HG03135 (cell line): ENCODE measurements around the gene B4GALNT3.

ENCODE experiments used
- ATAC-seq: cut with Tn5 transposase; IDR thresholded peaks from one replicate; pipeline ENCODE4 v1.9.1; 2021; ENCODE audit warnings: mild to moderate bottlenecking, moderate library complexity; ENCODE audit not compliant: unreplicated experiment

Gene B4GALNT3

GRCh38 chr12:588024-588322 lies 128.2 kb downstream of the B4GALNT3 start:
- ATAC-seq: no peak

GRCh38 chr12:588646-589045 lies 128.9 kb downstream of the B4GALNT3 start:
- no peak for ATAC-seq

DNA sequence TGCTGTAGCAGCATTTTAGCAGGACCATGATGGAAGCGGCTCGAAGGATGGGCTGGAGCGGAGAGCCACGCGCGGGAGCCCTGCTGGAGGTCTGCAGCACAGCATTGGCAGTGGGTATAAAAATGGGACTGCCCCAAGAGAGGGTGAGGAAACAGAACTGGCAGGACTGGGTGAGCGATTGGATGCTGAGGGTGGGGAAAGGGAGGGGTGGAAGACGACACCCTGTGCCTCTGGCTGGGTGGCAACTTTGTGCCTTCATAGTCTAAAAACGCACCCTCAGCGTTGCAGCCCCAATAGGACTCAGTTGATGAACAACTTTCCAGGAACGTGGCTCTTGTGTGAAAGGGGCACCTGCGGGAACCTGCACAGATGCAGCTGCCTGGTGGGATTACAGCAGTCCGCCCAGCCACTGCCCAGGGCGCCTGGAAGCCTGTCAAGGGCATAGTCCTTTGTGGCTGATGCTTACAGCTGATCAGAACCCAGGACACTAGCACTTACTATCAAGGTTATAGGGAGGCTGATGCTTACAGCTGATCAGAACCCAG lies 130.5 kb downstream of the B4GALNT3 start:
- ATAC-seq: no peak

- no peak for ATAC-seq
Observed at GRCh38 chr12:591167-592023, 131.7 kb downstream of the B4GALNT3 start.

DNA sequence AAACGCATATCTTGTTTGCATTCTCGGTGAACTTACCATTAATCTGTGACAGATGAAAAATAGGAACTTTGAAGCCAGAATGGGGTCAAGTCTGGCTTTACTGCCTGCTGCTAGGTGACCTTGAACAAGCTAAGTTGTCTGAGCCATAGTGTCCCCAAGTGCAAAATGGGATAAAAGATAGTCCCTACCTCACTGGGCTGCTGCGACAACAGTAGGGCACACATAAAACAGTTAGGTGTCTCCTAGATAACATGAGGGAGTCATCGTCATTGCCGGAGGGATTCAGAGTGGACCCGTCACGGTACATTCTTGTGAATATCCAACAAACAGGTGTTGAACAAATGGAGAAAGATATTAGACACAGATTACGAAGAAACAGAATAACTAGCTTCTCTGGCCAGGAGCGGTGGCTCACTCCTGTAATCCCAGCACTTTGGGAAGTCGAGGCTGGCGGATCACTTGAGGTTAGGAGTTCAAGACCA lies 132.3 kb downstream of the B4GALNT3 start:
- ATAC-seq: no peak

GRCh38 chr12:593396-594270 lies 133.9 kb downstream of the B4GALNT3 start:
- ATAC-seq: no peak

DNA sequence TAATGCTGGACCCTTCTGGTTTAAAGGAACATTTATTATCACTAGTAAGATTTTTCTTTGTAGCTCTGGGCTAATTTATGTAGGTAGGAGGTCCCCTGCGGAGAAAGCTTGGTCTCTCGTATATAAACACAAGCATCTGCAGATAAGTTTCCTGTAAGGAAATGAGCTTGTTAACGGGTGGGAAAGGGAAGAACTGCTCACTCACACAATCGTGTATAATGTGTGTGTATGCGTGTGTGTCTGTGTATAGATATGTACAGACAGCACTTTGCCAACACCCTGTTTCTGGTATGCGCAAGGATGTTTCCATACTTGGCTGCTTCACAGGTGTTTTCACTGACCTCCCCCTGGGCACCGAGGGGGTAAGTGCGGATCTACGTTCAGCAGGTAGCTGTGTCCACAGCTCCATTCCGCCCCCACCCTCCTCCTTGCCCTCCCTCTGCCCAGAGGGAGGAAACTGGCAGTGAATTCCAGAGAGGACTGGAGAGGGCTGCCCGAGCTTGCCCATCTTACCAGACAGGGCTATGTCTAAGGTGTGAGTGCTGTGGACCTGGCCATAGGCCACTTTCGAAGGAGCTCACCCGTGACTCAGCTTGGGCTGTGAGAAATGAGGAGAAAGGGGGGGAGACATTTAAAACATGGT lies 138.3 kb downstream of the B4GALNT3 start:
- ATAC-seq: no peak

GRCh38 chr12:599756-600155 lies 140.0 kb downstream of the B4GALNT3 start:
- ATAC-seq: no peak

DNA sequence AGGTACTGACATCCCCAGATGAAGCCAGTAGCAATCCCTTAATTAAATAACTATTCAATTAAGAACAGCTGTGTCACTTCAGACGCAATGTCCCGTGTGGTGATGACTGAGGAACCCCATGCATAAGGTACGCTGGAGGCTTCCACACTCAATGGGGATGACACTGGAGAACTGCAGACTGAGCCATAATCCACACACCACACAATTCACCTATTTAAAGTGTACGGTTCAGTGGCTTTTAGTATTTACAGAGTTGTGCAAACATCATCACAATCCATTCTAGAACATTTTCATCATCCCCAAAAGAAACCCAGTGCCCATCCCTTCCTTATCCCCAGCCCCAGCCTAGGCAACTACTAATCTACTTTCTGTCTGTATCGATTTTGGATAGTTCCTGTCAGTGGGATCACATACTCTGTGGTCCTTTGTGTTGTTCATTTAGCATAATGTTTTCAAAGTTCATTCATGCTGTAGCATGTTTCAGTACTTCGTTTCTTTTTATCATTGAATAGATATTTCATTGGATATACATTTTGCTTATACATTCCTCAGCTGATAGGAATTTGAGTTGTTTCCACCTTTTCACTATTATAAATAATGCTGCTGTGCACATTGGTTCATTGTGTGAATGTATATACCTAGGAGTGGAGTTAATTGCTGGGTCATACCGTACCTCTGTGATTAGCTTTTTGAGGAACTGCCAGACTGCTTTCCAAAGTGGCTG lies 142.4 kb downstream of the B4GALNT3 start:
- ATAC-seq: no peak

- no peak for ATAC-seq
Observed at GRCh38 chr12:602700-603068, 142.9 kb downstream of the B4GALNT3 start.

GRCh38 chr12:604956-605355 lies 145.2 kb downstream of the B4GALNT3 start:
- ATAC-seq: no peak

DNA sequence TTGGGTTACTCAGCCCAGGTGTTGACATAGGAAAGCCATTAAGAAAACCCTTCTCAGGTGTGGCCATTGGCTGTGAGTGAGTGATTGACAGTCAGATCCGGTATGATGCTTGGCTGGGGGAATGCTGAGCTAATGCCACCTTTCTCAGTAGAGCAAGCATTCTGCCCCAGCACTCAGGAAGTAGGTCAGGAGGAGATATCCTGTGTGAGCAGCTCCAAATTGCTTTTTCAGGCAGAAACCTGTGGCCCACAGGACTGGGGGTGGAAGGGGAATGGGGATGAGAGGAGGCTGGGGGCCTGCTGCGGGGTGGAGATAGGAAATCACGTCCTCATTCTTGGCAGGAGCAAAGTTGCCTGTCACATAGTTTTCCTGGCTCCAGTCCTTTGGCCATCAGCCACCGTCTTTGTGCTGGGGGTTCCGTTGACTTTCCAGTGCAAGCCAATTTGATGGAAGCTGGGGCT lies 147.8 kb downstream of the B4GALNT3 start:
- no peak for ATAC-seq

GRCh38 chr12:608413-608812 lies 148.7 kb downstream of the B4GALNT3 start:
- no peak for ATAC-seq

DNA sequence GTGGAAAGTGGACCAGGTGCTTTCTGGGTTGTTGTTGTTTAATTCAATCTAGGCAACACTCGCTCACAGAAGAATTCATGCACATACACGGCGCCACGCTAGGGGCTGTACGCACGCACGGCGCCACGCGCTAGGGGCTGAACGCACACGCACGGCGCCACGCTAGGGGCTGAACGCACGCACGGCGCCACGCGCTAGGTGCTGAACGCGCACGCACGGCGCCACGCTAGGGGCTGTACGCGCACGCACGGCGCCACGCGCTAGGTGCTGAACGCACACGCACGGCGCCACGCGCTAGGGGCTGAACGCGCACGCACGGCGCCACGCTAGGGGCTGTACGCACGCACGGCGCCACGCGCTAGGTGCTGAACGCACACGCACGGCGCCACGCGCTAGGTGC lies 149.2 kb downstream of the B4GALNT3 start:
- ATAC-seq: no peak

DNA sequence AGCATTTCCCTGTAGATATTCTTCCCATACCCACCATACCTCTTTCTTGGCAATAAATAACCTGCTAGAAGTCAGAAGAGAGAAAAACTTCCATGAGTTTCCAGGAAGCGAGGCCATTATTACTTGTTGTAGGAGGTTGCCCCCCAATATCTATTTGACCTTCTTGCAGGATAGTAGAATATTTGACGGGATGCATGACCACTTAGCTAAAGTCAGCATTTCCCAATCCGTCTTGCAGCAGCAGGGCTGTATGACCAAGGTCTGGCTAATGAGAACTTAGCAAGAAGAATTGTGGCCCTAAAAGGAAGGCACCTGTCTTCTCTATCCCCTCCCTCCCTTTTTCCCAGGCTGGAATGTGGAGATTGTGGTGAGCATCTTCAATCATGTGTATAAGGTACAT lies 152.0 kb downstream of the B4GALNT3 start:
- no peak for ATAC-seq

DNA sequence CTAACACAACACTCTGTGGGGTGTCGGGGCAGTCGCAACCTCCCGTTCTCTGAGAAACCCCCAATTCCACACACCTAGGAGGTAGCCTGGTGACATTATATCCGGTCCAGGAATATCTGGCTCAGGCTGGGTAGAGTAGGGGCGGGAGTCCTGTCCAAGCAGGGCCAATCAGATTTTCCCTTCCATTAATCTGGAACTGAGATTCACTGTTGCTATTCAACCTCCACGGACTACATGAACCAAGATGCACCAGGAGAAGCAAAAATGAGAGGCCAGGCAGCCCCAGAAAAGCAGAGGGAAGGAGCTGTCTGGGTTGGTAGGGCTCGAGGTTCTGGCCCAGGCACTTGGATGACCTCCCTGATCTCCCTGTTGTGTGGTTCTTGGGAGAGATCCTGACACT lies 152.6 kb downstream of the B4GALNT3 start:
- ATAC-seq: no peak

- ATAC-seq: no peak
Observed at GRCh38 chr12:612886-613285, 153.1 kb downstream of the B4GALNT3 start.
